Measurements from ENCODE around the gene NF1. TPM values are rescaled to one million over a fixed set of nuclear protein-coding genes. Genes with fewer than 3 reads are reported as not detected.

NF1 gene
- total and polyA plus RNA-seq, 11 donors = 6.8 to 82.0 (median 51.4) TPM

DNA sequence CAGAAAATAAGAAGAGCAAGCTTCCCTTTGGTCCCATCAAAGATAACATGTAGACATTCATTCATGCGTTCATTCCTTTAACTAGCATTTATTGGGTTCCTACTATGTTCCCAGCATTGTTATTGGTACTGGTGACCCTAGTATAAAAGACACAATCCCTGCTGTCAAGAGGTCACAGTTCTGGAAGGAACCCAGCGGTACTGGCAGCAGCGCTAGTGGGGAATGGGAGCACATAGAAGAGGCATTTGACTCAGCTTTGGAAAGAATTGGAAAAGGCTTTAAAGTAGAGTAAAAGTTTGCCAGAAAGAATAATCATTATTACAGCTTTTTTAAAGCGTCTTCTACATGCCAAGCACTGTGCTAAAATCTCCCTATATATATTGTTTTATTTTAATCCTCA is 41.7 kb upstream of the NF1 start:
- 91 to 96% (median 93%) methylated on average over 4 of the region's 4 CpGs for WGBS, 4 donors
- intact Hi-C loops (cut with DNase I) = no loop called here
- TF ChIP-seq, protein P1, sequence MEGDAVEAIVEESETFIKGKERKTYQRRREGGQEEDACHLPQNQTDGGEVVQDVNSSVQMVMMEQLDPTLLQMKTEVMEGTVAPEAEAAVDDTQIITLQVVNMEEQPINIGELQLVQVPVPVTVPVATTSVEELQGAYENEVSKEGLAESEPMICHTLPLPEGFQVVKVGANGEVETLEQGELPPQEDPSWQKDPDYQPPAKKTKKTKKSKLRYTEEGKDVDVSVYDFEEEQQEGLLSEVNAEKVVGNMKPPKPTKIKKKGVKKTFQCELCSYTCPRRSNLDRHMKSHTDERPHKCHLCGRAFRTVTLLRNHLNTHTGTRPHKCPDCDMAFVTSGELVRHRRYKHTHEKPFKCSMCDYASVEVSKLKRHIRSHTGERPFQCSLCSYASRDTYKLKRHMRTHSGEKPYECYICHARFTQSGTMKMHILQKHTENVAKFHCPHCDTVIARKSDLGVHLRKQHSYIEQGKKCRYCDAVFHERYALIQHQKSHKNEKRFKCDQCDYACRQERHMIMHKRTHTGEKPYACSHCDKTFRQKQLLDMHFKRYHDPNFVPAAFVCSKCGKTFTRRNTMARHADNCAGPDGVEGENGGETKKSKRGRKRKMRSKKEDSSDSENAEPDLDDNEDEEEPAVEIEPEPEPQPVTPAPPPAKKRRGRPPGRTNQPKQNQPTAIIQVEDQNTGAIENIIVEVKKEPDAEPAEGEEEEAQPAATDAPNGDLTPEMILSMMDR (IDR thresholded peaks at IDR 0.05) = no peak
- no peak for TF ChIP-seq POLR2A (IDR thresholded peaks at IDR 0.05)

DNA sequence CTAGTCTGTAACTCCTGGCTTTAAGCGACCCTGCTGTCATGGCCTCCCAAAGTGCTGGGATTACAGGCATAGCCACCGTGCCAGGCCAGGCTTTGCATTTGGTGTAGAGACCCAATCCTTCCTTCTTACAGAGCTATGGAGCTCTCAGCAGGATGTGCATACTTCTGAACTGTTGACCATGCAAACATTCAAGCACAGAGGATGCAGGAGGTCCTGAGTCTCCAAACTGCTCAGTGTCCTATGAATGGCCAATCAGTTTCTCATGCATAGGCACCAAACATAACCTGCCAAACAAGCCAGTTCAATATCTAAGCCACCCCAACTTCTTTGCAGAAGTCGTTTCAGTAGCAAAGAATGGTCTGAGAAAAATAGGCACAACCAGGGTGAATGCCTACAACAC is 40.0 kb upstream of the NF1 start:
- no peak overlapping the region for H3K4me3 ChIP-seq
- ATAC-seq (no peak), DNase-seq (no peak)
- H3K36me3 ChIP-seq = peaks cover 0 to 2% (median 0%) of the 10 kb centered on the region in 9 donors
- H3K27me3 ChIP-seq = no peaks in the 10 kb centered on the region
- peaks cover 0 to 28% (median 3%) of the 10 kb centered on the region in 12 donors for H3K4me1 ChIP-seq
- no peaks in the 10 kb centered on the region for H3K9me3 ChIP-seq
- TF ChIP-seq, protein P1 (IDR thresholded peaks at IDR 0.05) = no peak
- no peak for TF ChIP-seq POLR2A (IDR thresholded peaks at IDR 0.05)
- WGBS, 4 donors = 84 to 94% (median 90%) methylated on average over 3 of the region's 3 CpGs
- no peak overlapping the region for H3K27ac ChIP-seq
- intact Hi-C loops (cut with DNase I) = no loop called here

More for the DNA sequence above, 41.7 kb upstream of the NF1 start:
- no peaks in the 10 kb centered on the region for H3K27me3 ChIP-seq
- peaks cover 0 to 28% (median 3%) of the 10 kb centered on the region in 12 donors for H3K4me1 ChIP-seq
- H3K27ac ChIP-seq = peak overlapping the region in 3 of 12 donors; percentile 19 to 44 (median 28)
- H3K4me3 ChIP-seq = no peak overlapping the region
- peaks cover 0 to 2% (median 0%) of the 10 kb centered on the region in 9 donors for H3K36me3 ChIP-seq
- ATAC-seq (no peak), DNase-seq (no peak)
- no peaks in the 10 kb centered on the region for H3K9me3 ChIP-seq

DNA sequence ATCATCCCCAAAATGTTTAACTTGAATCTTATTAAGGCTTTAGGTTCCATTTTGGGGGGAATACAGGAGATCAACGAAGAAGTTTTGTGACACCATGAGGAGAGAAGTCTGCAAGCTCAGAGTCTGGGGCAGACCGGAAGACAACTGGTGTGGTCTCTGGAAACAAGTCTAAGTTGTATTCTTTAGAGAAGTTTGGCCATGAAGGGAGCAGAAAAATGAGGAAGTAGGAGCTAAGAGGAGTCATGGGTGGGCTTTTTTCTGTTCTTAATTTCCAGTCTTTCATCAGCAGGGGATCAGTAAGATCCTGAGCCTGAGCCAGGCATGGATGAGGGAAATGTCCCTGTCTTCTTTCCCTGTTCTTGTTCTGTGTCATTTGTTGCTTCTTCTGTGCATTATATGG is 35.8 kb upstream of the NF1 start:
- no peaks in the 10 kb centered on the region for H3K27me3 ChIP-seq

DNA sequence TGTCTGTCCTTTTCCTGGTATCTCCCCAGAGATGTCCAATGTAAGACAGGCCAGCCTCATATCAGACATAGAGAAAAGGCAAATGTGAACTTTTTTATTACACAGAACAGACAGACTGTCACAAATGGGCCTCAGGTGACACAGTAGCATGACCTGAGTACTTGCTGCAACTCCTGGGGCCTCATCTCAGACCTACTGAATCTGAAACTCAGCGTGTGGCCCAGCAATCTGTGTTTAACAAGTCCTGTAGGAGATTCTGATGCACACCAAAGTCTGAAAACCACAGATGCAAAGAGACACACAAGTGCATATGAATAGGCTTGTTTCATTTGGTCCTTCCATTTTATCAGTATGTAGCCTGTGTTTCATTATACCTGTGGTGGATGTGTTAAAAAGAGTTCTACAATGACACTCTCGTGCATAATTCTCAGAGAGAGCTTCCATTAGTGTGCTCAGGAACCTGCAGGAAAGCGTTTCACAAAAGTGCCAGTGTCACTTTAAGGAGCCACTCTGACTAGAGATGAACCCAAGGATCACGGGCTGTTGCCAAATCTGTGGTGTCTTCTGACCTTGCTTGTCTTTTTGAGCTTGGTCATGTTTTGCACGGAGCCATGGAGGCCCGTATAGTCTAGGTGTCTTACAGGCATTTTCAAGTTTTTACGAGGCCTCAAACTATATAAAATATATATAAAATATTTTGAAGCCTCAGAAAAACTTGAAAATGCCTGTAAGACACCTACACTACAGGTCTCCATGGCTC is 33.8 kb upstream of the NF1 start:
- Histone ChIP-seq H3K4me1 (no peaks in the 10 kb centered on the region), H3K9me3 (no peaks in the 10 kb centered on the region), H3K27ac (no peak overlapping the region), H3K27me3 (no peaks in the 10 kb centered on the region), H3K36me3 (no peaks in the 10 kb centered on the region), H3K4me3 (no peak overlapping the region)
- DNase-seq = no peak
- intact Hi-C loops (cut with DNase I) = no loop called here
- WGBS, 4 donors = 82 to 85% (median 83%) methylated on average over 7 of the region's 7 CpGs
- ATAC-seq = no peak
- no peak for TF ChIP-seq POLR2A (IDR thresholded peaks at IDR 0.05)
- TF ChIP-seq, protein P1 (IDR thresholded peaks at IDR 0.05) = no peak

More for the DNA sequence above, 35.8 kb upstream of the NF1 start:
- Histone ChIP-seq H3K27ac (no peak overlapping the region), H3K9me3 (no peaks in the 10 kb centered on the region), H3K4me1 (no peaks in the 10 kb centered on the region), H3K4me3 (no peak overlapping the region), H3K36me3 (no peaks in the 10 kb centered on the region)
- DNase-seq (no peak), ATAC-seq (no peak)
- 84 to 93% (median 88%) methylated on average over 2 of the region's 2 CpGs for WGBS, 4 donors
- intact Hi-C loops (cut with DNase I) = no loop called here
- no peak for TF ChIP-seq POLR2A (IDR thresholded peaks at IDR 0.05)
- TF ChIP-seq, protein P1 (IDR thresholded peaks at IDR 0.05) = no peak

All from heart left ventricle (tissue), 16 donors.